GM15510 (cell line): ENCODE results near the gene ALG3.

ENCODE experiments used
- POLR2A ChIP-seq: IDR thresholded peaks from 3 replicates; pipeline ENCODE4 v1.6.1; 2011; ENCODE audit warnings: borderline replicate concordance; ENCODE audit not compliant: insufficient read length; ENCODE audit errors: extremely low read depth

ALG3 gene

DNA sequence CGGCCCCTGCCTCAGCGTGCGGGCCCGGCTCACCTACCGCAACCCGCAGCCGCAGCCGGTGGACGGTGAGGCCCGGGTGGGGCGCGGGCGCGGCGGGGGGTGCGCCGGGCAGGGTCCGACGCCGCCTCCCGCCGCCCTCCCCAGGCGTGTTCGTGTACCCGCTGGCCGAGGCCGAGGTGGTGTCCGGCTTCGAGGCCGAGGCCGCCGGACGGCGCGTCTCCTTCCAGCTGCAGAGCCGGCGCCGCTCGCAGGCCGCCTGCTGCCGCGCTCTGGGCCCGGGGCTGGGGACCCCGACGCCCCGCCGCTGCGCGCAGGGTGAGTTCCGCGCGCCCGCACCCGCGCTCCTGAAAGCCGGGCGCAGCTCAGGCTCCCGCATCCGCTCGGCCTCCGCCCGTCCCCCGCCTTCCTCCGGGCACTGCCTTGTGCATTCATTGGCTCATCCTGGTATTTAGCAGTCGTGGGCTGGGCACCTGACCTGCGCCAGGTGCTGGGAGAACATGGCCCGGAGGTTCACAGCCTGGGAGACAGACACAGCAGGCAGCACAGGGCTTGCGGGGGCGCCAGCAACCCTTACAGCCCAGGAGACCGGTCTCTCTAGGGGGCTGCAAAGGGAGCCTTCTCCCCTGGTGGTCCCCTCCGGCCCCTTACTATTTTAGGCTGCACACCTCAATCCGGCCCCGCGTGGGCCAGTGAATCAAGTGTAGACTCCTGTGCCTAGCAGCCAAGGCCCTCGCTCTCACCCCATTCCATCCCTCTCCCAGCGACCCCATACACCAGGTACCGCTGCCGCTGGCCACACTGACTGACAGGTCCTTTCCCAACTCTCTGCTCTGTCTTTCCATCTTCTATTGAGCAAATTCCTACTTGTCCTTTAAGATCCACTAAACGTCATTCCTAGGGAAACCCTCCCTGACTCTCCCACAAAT is 17.9 kb downstream of the ALG3 start:
- no peak for TF ChIP-seq POLR2A

DNA sequence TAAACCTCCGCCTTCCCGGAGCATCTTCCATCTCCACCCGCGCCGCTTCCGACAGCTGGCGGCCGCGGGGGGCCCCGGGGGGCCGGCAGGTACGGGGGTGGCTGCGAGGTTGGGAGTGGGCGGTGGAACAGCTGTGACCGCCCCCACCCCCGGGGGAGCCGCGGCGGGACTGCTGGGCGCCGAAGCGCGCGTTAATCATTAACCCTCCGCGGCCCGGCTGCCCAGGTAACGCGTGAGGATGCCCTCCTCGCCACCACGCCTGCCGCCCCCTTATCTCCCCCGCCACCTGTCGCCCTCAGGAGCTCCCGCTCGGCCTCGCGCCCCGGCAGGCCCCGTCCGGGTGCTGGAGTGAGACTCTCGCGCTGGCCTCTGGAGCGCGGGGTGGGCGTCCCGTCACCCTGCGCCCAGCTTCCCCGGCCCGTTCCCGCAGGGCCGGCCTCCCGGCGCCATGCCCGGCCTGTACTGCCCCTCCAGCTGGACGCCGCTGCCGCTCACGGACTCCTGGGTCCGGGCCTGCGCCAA is 18.6 kb downstream of the ALG3 start:
- no peak for TF ChIP-seq POLR2A

DNA sequence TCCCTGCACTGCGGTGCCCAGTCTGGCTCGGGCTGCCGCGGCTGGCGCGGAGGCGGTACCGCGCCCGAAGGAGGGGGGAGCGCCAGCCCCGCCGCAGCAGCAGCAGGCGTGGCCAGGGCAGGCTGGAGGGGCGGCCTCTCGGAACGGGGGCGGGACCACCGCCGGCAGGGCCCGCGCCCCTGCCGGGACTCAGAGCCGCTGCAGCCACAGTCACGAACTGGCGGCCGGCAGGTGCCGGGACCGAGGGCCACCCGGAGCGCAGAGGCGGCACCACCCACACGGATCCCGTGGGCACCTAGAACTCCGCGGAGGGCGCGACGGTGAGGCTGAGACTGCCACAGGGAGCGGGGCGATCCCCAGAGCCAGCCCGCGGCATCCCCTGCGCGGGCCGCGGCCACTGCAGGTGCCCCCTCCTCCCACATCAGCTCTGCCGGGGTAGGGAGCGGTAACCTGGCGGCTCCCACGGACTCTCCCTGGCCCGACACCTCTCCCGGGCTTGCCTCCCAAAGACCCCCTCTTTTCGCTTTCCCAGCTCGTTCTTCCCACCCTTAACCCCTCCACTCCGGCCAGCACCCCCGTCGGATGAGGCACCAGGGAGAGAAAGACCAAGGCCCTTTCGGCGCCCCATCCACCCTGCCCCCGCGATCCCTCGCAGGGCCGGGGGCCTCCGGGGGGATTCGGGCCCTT is 19.2 kb downstream of the ALG3 start, which contains the start of gene VWA5B2:
Gene VWA5B2, plus strand, starts transcription at position 192 of the 687 bp plus-strand sequence. CDS start 944 bp downstream, outside the sequence.
- TF ChIP-seq POLR2A, result no peak

DNA sequence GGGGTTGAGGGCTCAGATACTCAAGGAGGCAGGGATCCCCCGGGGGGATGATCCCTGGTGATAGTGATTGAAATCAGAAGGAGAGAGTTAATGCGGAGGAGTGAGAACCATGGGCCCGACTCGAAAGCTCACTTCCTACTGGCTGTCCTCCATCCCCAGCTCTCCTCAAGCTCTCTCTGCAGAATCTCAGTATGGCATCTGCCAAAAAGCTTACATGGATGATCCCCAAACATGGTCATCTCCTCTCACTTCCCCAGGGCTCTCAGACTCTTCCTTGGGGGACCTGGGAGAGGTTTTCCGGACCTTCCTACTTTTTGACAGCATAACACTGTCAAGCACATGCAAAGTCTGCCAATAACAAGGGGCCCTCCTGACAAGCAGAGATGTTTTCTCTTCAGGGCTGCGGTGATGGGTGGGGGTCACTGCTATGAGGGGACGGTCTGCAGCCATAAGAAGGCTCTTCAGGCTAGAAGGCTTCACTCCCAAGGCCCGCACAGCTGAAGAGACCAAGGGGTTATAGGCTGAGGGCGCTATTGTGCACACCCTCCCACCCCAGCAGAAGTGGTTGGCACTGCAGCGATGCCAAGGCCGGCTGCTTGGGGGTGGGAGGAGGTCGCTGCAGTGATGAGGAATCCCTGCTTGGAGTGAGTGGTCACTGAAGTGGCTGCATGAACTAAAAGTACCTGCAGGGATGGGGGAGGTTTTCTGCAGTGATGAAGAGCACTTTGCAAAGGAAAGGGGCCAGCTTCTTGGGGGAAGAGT is 20.2 kb downstream of the ALG3 start:
- no peak for TF ChIP-seq POLR2A

DNA sequence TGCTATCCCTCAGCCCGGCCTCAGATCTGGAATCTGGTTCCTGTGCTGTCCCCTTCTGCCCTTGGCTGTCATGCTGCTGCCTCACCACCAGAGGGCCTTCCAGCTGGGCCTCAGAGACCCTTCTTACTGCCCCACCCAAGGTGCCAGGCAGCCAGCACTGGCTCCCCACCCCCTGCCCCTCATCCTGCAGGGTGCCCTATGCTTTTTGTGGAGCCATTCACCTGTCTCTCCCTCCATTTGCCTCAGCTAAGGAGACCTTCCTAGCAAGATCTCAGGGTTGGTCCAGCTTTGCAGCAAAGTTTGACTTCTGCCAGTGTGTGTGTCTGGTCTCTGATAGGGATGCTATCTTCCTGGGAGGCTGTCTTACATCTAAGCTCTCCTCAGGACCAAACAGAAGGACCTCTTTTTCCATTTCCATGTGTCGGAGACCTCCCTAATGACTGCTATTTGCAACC is 21.3 kb downstream of the ALG3 start:
- TF ChIP-seq POLR2A, result no peak

DNA sequence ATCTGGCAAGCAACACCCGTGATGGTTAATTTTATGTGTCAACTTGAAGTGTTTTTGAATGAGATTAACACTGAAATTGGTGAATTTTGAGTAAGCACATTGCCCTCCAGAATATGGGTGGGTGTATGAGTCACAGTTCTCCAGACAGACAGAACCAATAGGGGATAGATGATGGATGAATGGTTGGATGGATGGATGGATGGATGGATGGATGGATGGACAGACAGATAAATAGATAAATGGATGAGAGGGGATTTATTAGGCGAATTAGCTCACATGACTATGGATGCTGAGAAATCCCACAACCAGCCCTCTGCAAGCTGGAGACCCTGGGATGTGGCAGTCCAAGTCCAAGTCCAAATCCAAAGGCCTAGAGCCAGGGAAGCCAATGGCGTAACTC is 24.8 kb downstream of the ALG3 start:
- no peak for TF ChIP-seq POLR2A

DNA sequence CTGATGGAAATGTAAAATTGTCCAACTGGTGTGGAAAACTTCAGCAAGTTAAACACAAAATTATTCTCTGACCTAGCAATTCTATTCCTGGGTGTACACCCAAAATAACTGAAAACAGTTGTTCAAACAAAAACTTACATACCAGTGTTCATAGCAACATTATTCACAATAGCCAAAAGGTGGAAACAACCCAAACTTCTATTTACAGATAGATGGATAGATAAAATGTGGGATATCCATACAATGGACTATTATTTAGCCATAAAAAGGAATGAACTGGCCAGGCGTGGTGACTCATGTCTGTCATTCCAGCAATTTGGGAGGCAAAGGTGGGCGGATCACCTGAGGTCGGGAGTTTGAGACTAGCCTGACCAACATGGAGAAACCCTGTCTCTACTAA is 26.2 kb downstream of the ALG3 start:
- no peak for TF ChIP-seq POLR2A

DNA sequence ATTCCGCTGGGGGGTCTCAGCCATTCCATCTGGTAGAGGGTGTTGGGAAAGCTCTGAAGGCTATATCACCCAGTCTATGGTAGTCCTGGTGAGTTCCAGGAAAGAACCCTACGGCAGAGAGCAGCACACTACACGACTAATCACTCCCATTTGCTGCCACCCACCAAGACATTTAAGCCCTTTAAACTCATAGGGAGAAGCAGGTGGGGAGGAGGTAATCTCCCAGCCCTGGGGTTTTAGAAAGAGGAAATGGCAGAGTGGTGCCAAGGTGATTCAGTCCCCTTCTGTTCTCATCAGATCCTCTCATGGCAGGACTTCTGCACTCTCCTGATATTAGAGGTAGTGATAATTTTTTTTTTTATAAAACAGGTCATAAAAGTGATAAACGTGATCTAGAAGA is 29.9 kb downstream of the ALG3 start:
- TF ChIP-seq POLR2A, result no peak

DNA sequence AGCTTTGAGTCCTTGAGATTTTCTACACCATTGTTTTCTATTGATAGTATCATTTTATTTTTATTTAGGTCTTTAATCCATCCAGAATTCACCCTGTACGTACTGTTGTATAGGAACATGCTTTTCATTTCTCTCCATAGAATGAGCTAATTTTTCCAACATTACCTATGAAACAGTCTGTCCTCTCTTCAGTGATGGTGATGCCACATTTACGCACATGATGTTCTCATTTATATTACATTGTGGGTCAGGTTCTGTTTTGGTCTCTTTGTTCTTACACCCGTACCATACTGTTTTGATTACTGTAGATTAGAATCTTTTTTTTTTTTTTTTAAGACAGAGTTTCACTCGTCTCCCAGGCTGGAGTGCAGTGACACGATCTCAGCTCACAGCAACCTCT is 37.0 kb downstream of the ALG3 start:
- TF ChIP-seq POLR2A, result no peak

DNA sequence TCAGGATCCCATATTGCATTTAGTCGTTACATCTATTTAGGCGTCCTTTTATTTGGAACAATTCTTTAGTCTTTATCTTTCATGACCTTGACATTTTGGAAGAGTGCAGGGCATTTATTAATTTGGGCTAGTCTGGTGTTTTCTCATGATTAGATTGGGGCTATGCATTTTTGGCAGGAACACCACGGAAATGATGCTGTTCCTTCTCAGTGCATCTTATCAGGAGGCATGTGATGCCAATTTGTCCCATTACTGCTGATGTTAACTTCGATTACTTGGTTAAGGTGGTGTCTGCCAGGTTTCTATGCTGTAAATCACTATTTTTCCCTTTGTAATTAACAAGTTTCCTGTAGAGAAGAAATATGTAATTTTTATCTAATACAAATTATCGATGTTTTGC is 37.5 kb downstream of the ALG3 start:
- no peak for TF ChIP-seq POLR2A

DNA sequence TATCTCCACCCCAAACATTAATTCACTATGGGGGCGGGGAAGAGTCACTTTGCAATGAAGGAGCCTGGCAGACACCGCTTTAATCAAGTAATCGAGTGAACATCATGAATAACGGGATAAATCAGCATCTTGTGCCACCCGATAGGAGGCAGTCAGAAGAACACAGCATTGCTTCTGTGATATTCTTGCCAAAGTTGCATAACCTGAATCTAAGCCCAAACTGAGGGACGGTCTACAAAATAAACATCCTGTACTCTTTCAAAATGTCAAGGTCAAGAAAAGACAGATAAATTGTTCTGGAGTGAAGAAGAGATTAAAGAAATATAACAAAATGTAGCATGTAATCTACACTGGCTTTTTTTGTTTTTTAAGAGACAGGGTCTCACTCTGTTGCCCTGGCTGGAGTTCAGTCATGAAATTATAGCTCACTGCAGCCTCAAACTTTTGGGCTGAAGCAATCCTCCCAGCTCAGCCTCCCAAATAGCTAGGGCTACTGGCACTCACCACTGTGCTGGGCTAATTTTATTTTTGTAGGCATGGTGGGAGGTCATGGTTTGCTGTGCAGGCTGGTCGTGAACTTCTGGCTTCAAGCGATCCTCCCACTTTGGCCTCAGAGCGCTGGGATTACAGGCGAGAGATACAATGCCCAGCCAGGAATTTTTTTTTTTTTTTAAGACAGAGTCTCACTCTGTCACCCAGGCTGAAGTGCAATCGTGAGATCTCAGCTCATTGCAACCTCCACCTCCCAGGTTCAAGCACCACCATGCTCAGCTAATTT is 39.4 kb downstream of the ALG3 start:
- no peak for TF ChIP-seq POLR2A

DNA sequence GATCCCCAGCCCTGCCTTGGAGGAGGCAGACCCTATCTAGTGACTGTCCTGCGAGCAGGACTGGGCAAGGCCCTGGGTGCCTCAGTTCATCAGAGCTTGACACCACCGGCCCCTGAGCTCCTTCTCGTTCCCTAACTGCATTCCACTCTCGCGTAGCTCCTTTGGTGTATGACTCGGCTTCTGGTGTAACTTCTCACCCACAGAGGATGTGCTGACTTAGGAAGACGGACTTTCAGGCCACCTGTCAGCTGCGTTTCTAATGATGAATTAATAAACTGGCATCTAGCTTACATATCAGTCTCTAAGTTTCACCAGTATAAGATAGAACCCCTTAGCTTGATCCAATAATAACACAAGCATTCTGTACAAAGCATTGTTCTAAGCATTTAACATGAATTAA is 45.2 kb downstream of the ALG3 start:
- TF ChIP-seq POLR2A, result no peak

DNA sequence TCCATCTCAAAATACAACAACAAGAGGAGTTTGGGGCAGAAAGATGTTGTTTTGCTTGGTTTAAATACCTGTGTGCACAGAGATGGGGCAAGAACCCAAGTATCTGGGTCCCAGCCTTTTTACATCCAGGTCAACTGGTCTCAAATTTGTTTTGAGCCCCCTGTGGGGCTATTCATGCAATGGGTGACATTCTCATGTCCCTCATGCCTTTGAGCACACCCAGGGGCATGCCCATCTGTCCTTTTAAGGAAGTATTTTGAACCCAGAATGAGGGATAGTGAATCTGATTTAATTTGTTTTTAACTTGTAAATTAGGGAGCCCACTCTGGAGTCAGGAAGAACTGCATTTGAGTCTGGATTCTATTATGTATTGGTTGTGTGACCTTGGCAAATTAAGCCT is 47.9 kb downstream of the ALG3 start:
- no peak for TF ChIP-seq POLR2A

DNA sequence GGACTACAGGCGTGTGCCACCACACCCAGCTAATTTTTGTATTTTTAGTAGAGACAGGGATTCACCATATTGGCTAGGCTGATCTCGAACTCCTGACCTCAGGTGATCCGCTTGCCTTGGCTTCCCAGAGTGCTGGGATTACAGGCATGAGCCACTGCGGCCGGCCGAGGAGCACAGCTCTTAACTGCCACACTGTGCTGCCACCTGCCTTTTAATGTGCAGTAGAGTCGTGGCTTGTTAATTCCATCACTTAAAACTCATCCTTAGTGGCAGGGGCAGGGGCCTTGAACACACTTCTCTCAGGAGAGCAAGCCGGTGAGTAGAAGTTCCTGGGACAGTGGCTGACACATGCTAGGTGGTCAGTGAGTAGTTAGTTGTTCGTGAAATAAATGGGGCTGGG is 50.3 kb downstream of the ALG3 start:
- no peak for TF ChIP-seq POLR2A
